HG02623 (cell line): ENCODE measurements around the gene TOR1AIP1.
A peak's percentile ranks its signal among the peaks of the same experiment; 100 is the strongest.
"Not testable (repeated sequence)": the region's sequence is repeated elsewhere in the genome, so short reads cannot be mapped to it uniquely, and the experiment has no call there.

Source experiments
- ATAC-seq: cut with Tn5 transposase; IDR thresholded peaks from one replicate; pipeline ENCODE4 v1.9.1; 2021; ENCODE audit warnings: moderate library complexity; ENCODE audit not compliant: unreplicated experiment

Gene TOR1AIP1, protein sequence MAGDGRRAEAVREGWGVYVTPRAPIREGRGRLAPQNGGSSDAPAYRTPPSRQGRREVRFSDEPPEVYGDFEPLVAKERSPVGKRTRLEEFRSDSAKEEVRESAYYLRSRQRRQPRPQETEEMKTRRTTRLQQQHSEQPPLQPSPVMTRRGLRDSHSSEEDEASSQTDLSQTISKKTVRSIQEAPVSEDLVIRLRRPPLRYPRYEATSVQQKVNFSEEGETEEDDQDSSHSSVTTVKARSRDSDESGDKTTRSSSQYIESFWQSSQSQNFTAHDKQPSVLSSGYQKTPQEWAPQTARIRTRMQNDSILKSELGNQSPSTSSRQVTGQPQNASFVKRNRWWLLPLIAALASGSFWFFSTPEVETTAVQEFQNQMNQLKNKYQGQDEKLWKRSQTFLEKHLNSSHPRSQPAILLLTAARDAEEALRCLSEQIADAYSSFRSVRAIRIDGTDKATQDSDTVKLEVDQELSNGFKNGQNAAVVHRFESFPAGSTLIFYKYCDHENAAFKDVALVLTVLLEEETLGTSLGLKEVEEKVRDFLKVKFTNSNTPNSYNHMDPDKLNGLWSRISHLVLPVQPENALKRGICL

DNA sequence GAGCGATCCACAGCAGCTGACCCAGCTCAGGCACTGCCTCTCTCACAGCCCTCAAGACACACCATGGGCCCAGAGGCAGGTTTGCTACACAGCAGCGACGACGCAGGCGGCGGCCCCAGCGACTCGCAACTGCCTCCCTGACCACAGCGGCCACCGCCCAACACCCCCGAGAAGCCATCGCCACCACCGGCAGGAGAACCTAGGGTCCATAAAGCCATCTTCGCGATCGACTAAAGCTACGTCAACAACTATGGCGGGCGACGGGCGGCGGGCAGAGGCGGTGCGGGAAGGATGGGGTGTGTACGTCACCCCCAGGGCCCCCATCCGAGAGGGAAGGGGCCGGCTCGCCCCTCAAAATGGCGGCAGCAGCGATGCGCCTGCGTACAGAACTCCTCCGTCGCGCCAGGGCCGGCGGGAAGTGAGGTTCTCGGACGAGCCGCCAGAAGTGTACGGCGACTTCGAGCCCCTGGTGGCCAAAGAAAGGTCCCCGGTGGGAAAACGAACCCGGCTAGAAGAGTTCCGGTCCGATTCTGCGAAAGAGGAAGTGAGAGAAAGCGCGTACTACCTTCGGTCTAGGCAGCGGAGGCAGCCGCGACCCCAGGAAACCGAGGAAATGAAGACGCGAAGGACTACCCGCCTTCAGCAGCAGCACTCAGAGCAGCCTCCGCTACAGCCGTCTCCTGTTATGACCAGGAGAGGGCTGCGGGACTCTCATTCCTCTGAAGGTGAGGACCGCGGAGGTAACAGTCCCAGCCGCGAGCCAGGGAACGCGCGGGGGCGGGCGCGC, at the start of gene TOR1AIP1:
Gene TOR1AIP1 (plus strand): TSS at position 33 of the 787 bp plus-strand sequence. CDS start 218 bp downstream, at position 251.
- ATAC-seq, result peak; percentile 66

DNA sequence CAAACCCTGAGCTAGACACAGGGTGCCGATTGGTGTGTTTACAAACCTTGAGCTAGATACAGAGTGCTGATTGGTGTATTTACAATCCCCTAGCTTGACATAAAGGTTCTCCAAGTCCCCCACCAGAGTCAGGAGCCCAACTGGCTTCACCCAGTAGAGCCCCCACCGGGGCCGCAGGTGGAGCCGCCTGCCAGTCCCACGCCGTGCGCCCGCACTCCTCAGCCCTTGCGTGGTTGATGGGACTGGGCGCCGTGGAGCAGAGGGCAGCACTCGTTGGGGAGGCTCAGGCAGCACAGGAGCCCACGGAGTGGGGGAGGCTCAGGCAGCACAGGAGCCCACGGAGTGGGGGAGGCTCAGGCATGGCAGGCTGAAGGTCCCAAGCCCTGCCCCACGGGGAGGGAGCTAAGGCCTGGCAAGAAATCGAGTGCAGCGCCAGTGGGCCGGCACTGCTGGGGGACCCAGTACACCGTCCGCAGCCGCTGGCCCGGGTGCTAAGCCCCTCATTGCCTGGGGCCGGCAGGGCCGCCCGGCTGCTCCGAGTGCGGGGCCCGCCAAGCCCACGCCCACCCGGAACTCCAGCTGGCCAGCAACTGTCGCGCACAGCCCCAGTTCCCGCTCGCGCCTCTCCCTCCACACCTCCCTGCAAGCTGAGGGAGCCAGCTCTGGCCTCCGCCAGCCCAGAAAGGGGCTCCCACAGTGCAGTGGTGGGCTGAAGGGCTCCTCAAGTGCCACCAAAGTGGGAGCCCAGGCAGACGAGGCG, 45.2 kb upstream of the TOR1AIP1 start:
- ATAC-seq, result not testable (repeated sequence)

DNA sequence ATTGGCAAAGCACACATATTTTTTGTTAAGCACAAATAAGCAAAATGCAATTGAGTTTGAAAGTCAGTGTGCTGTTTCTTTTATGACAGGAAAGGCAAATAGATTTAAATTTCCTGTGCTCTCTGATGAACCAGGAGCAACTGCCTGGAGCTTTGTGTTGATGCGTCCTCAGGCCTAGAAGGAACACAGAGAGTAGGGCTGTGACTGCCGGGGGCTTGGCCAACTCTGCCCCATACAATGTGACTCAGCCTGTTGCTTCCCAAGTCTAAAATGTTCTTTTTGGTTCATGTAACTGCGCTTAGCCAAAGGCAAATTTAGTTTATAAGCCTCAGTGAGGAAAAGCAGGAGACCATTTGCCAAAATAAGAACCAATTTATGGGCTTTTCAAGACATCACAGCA, 42.0 kb upstream of the TOR1AIP1 start:
- no peak for ATAC-seq

DNA sequence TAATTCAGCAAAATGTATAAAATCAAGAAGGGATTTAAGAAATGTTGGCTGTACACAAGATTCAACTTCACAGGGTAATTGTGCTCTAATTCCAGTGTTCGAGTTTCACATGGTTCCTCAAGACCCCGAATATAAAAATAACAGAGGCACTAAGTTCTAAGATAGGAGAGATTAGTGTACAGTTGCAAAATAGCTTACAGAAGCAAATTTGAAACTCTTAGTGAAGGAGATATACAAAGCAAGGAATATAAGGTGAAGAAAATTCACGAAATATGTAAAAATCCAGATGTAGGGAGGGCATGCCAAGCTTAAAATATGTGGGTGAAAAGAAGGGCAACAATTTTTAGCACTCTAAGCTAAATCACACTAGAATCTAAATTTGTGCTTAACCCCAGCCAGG, 33.9 kb upstream of the TOR1AIP1 start:
- ATAC-seq, result no peak

DNA sequence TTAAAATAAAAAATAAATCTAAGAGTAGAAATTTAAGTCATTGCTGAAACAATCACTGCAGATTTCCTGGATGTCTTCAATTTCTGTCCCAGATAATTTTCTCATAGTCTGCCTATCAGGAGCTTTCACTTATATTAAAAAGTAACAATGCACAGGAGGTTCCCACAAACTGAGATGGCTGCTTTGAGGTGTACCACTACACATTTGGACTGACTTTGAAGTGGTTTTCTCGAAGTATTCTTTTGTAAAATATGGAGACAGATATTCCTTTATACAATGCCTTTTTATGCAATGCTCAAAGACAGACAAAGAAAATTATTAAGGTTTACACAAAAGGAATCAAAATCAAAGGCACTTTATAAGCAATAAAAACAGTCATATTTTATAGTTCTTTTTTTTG, 29.0 kb upstream of the TOR1AIP1 start:
- no peak for ATAC-seq

DNA sequence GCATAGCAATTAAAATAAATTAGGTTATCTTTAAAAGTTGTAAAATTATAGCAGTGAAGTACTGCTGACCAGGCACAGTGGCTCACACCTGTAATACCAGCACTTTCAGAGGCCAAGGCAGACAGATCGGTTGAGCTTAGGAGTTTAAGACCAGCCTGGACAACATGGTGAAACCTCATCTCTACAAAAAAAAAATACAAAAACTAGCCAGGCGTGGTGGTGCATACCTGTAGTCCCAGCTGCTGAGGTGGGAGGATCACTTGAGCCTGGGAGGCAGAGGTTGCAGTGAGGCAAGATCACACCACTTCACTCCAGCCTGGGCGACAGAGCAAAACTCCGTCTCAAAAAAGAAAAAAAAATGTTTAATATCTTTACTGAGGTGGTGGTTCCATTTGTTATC, 26.3 kb upstream of the TOR1AIP1 start:
- not testable (repeated sequence) for ATAC-seq

DNA sequence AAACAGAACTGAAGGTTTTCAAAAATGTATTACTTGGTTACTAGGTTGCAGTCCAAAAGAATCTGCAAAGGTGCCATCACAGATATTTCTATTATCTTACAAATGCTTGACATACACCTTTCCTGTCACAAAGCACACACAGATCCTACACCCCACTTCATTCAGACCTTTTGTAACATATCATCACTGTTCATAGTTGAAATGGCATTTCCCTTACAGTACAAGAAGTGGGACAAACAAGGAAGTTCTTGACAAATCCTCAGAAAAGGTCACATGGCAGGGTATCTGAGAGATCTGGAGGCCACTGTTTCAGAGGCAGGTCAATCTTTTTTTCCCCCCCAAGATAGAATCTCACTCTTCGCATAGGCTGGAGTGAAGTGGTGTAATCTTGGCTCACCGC, 25.8 kb upstream of the TOR1AIP1 start:
- ATAC-seq, result no peak

DNA sequence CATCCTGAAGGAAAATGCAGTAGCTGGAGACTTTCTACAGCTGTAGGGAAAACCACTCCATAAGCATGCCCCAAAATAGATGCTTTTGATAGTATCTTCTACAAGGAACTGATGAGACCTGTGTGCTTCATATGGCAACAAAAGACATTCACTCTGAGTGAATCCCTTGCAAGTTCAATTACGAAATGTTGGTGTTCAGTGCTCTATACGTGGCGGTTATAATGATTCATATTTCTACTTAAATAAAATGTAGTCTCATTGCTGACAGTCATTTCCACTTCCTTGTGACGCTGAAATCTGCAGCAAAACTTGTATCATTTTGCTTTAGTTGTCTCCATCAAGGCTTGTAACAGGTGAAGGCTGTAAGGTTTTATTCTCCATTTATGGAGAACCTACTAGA, 25.1 kb upstream of the TOR1AIP1 start:
- ATAC-seq, result no peak

DNA sequence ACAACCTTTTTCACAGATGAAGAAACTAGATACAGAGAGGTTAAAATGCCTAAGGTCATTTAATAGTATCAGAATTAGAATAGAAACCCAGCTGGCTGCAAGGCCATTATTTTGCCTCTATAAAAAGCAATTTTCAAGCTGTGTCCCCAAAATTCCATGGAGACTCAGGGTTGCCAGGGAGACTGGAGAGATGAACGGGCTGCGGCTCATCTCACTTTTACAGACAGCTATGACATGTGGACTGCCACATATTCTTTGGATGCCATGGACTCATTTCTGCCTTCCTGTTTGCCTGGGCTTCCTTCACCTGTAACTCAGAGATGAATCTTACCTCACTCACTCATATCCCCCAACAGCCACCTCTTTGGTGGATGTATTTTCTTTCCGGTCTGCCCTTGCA, 21.4 kb upstream of the TOR1AIP1 start:
- no peak for ATAC-seq

DNA sequence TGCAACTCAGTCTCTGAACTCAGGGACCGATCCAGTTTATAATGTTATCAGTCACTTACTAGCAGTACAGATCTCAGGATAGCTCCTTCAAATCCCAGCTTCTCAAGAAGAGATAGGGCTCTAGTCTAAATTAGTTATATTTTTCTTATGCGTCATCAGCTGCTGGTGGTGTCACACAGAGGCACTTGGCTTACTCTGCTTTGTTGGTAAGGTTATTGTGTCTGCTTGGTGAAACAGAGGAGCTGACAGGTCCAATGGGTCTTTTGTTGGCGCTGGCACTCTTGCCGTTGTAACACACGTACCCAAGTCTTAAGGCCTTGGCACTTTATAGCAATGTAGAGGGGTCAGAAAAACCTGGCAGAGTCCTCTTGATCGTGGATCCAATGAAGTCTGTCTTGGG, 16.7 kb upstream of the TOR1AIP1 start:
- no peak for ATAC-seq

DNA sequence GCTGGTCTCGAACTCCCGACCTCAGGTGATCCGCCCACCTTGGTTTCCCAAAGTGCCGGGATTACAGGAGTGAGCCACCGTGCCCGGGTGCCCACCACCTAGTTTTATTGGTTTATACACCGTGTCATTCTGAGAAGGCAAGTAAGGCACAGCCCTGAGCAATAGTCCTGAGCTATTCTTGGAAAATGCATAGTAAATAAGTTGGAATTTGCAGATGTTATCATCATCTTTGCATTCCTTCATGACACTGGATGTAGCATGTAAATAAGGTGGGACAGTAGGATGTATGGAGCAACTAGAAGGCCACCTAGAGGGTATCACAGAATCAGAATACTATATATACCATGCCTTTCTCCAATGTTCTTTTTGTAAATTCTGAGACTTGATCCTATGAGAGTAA, 15.5 kb upstream of the TOR1AIP1 start:
- ATAC-seq, result no peak

DNA sequence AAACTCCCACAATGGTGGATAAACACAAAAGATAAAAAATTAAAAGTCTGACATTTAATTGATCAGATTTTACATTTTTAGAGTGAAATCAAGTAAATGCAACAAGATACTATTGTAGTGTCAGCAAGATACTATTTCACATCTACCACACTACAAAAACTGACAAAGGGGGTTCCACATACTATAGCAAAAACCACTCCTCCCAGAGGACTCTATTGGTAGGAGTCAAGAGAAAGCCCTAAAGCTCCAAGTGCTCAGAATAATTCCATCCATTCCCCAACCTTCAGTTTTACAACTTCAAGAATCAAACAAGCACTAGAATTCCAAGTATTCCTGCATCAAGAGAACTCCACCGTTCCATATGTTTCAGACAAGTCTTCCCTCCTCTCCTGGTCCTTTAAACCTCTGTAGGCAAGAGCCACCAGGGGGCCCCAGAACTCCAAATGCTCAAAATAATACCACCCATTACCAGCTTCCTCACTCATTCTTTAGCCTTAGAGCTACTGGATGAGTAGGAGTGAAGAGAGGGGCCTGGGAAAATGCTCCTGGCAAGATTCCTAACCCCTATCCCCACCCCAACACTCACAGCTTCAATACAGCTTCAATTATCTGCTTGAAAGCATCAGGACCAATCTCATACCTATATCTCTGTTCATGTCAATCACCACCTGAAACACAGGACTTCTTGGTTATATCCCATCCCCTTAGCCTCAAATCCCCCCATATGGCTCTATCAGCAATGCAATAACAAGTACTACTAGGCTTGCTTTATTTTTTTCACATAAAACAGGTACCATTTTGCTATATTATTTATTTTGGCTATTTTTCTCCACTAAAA, 14.4 kb upstream of the TOR1AIP1 start:
- peak; percentile 58 for ATAC-seq

DNA sequence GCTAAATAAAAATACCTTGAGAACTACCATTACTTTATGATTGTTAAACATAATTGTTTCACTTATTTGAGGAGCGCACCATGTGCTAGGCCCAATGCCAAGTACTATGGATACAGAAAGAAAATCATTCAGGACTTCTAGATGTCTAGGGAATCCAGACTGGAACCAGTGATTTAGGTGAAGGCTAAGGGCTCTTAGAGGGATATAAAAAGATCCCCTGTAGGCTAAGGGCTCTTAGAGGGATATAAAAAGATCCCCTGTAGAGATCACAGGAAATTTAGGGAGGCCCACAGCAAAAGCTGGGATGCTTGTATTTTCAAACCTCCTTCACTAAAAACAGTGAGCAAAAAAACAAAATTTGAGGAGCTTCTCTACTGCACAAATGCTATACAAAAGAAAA, 11.2 kb upstream of the TOR1AIP1 start:
- ATAC-seq, result no peak

DNA sequence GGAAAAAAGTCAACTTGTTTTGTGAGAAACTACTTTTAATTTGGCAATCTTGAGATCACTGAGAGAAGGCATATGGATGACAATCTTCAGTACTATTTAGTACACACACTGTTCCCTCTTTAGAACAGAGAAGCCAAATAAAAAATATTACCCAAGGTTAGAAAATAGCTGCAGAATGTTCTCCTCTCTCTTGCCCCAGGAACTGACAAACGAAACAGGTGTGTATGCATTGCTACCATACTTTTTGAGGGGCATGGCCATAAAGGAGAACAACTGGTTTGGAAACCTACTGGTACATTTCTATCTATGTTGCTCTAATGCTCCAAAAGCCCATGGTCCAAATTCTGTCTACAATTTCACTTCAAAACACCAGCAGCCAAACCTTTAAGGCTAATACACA, 10.1 kb upstream of the TOR1AIP1 start:
- ATAC-seq, result no peak

DNA sequence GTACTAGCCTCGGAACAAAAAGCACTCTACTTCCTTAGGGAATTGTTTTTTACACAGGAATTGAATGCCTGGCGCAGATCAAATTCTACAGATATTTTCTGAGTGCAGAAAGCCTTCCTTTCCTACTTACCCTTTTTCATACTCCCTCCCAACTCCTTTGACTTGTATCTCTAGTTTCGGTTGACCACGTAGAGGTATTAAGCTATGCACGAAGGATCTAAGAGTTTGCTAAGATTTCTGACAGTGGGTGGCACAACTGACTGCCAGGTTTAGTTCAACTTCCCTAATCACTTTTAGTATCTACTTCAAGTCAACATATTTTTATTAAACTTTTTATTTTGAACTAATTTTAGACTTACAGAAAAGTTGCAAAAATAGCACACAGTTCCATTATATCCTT, 9.5 kb upstream of the TOR1AIP1 start:
- no peak for ATAC-seq

DNA sequence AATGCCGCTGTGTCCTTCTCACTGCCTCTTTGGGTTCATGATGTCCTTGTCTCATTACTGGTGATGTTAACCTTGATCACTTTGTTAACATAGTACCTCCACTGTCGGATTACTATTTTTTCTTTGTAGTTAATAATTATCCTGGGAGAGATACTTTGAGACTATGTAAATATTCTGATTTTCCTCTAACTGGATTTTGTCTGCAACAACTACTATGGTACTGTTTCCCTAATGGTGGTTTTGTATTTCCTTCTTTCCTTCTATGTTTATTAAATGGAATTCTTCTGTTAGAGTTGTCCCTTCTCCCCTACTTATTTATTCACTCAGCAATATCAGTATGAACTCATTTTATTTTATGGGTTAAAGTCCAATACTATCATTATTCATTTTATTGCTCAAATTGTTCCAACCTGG, 8.6 kb upstream of the TOR1AIP1 start:
- no peak for ATAC-seq

DNA sequence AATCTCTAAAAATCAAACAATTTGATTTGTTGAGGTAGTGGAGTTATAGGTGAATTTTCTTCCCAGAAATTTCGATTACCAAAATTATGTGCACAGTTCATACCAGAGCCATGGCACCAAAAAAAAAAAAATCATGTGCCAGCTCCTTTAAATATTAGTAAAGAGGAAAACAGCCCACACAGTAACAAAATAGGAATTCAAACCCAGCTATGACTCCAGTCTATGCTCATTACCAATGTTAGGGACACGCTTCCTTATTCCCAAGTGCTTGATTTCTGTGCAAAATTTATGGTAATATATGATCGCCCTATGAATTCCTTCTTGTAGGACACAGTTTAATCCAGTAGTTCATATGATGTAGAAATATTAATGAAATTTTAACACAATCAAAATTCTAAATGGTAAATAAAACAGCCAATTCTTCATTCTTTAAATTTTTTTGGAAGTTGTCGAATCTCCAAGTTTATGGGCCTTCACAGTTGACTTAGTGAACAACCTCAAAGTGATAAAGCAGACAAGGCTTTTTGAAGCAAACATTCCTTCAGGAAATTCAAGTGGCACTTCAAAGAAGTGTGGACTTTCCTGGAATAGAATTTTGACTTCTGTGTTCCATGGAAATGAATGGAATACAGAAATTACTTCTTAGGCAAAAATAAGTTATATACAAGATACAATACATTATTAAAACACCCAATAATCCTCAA, 6.3 kb upstream of the TOR1AIP1 start:
- no peak for ATAC-seq

DNA sequence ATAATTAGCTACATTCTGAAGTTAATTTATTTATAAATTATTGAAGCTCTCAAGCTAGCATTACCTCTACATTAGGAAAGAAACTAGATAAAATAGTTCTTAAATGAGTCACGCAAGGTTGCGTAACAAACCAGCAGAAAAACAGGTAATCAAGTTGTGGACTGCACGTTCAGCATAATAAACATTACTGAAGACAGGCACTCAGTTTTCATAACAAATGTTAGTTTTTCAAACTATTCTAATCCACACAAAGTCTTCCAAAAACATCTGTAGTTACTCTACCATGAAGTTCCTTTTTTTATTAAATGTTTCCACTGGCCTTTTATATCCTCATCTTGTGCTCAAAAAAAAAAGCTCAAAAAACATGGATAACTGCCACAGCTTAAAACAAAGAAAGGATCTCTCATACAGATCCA, 5.8 kb upstream of the TOR1AIP1 start:
- ATAC-seq, result no peak

DNA sequence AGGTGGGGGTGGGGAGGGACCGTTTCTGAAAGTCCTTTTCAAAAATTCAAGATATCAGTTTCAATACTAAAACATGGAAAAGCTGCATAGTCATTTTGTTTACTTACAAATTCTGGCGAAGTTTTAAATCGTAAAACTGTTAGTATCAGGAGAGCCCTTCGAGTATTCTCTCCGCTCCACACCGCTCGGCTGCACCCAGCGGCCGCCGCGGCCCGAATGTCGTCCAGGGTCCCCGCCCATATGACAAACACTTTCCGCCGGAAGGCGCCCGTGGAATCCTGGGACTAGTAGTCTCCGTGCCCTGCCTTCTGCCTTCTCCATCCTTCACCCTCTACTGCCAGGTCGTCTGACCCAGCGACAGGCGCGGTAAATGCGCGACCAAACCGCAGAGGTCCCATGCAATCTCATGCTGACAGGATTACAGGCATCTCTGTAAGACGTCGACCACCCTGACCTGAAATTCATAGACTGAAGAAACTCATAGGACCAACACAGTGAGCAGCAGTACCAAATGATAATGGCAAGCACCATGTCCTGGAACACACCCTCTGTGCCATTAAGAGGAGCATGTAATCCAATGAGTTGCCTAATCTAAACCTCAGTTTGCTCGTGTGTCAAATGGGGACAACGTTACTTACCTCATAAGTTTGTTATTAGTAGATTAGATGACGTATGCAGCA, 4.4 kb upstream of the TOR1AIP1 start, which contains the start of gene TOR1AIP2:
Gene TOR1AIP2 (minus strand): TSS at position 218 of the 680 bp plus-strand sequence. CDS start 25,138 bp downstream, outside the sequence.
- peak; percentile 64 for ATAC-seq
